Nucleus accumbens (tissue), 56 donors: Measurements from ENCODE around the gene FAM186B.

Experiments
- DNase-seq, 56 donors: peaks; one replicate each; lab custom pipeline; 2025; lab: John Stamatoyannopoulos, UW

FAM186B gene

GRCh38 chr12:49580572-49581535 lies 24.6 kb downstream of the FAM186B start:
- DNase-seq: peak in 51 of 56 donors; percentile 7 to 85 (median 47)

GRCh38 chr12:49578471-49579112 lies 26.8 kb downstream of the FAM186B start:
- DNase-seq: no peak

GRCh38 chr12:49577589-49578315 lies 27.7 kb downstream of the FAM186B start:
- DNase-seq: no peak

GRCh38 chr12:49568442-49569162 lies 36.8 kb downstream of the FAM186B start:
- peak in 1 of 56 donors; percentile 43 for DNase-seq

- DNase-seq: peak in 55 of 56 donors; percentile 45 to 97 (median 85)
Observed at GRCh38 chr12:49567611-49568441, 37.6 kb downstream of the FAM186B start, which contains the start of gene MCRS1. MCRS1 (minus strand) TSS chr12:49568142; CDS start chr12:49566731, 1,411 bp downstream.

GRCh38 chr12:49567302-49567610 lies 38.2 kb downstream of the FAM186B start:
- peak in 1 of 56 donors; percentile 44 for DNase-seq

- DNase-seq: no peak
Observed at GRCh38 chr12:49566361-49566760, 39.1 kb downstream of the FAM186B start.

- no peak for DNase-seq
Observed at GRCh38 chr12:49565406-49566265, 39.8 kb downstream of the FAM186B start.

GRCh38 chr12:49564686-49565405 lies 40.6 kb downstream of the FAM186B start:
- DNase-seq: peak in 31 of 56 donors; percentile 14 to 71 (median 36)

- DNase-seq: no peak
Observed at GRCh38 chr12:49563951-49564685, 41.3 kb downstream of the FAM186B start.

- no peak for DNase-seq
Observed at GRCh38 chr12:49562831-49563230, 42.6 kb downstream of the FAM186B start.

- DNase-seq: no peak
Observed at GRCh38 chr12:49562233-49562632, 43.2 kb downstream of the FAM186B start.

GRCh38 chr12:49560695-49561094 lies 44.7 kb downstream of the FAM186B start:
- DNase-seq: no peak

GRCh38 chr12:49559011-49559675 lies 46.3 kb downstream of the FAM186B start:
- no peak for DNase-seq

GRCh38 chr12:49558526-49558925 lies 46.9 kb downstream of the FAM186B start:
- no peak for DNase-seq

- peak in 2 of 56 donors; percentile 18 to 40 for DNase-seq
Observed at GRCh38 chr12:49557917-49558215, 47.6 kb downstream of the FAM186B start.
